Endothelial cell of umbilical vein (primary cell): ENCODE data around the gene NEK6.

Experiments used
- CTCF ChIP-seq, 2 donors: IDR thresholded peaks; 1 replicate in 1 of 2; 2 replicates in 1 of 2; pipeline ENCODE4 v1.5.1; 2011; ENCODE audit warnings: low read length in 2 of 2, mild to moderate bottlenecking in 2 of 2, moderate library complexity in 2 of 2, control low read depth in 1 of 2, inconsistent platforms in 1 of 2, low read depth in 1 of 2; ENCODE audit not compliant: insufficient read depth in 1 of 2; ENCODE audit errors: extremely low read depth in 1 of 2
- EZH2 ChIP-seq: IDR thresholded peaks from 2 replicates; pipeline ENCODE4 v1.6.1; 2012; ENCODE audit warnings: borderline replicate concordance, low read depth, mild to moderate bottlenecking, moderate library complexity, low read length, inconsistent platforms; ENCODE audit not compliant: severe bottlenecking
- MAX ChIP-seq: IDR thresholded peaks from 2 replicates; pipeline ENCODE4 v1.6.1; 2011; ENCODE audit not compliant: insufficient read depth, insufficient read length
- POLR2A ChIP-seq: IDR thresholded peaks from 2 replicates; pipeline ENCODE4 v1.6.1; 2012; ENCODE audit warnings: low read depth, mild to moderate bottlenecking, control low read depth, low read length
- POLR2AphosphoS5 ChIP-seq: IDR thresholded peaks from 2 replicates; pipeline ENCODE4 v1.6.1; 2012; ENCODE audit warnings: low read depth, mild to moderate bottlenecking, control low read depth, low read length, moderate library complexity; ENCODE audit not compliant: insufficient read depth

GRCh38 chr9:124363326-124364096 is 105.8 kb downstream of the NEK6 start:
- no peak for TF ChIP-seq POLR2AphosphoS5
- no peak for TF ChIP-seq CTCF (IDR thresholded peaks at IDR 0.05; ENCODE audit: extremely low read depth in 1 of 2, insufficient read depth in 1 of 2, low read depth in 1 of 2, low read length in 2 of 2)
- no peak for TF ChIP-seq POLR2A
- no peak for TF ChIP-seq EZH2
- no peak for TF ChIP-seq MAX
